A673 (cell line): Measurements from ENCODE around the gene GABRG3. TPM values are rescaled to one million over a fixed set of nuclear protein-coding genes. Genes with fewer than 3 reads are reported as not detected.

ENCODE experiments used
- BruUV-seq: library from RNA; stranded (reverse); fragments of 400-500 nt; replicated peaks from 2 replicates; lab custom pipeline; 2021; lab: Mats Ljungman, UMichigan
- CTCF ChIA-PET: fragments of 300-600 bp; sonication (Branson Sonifier 250); formaldehyde crosslinking; loops from one replicate; lab custom pipeline; 2022; ENCODE audit warnings: antibody characterized with exemption; lab: Charles Lee
- POLR2A ChIA-PET: fragments of 300-600 bp; sonication (Branson Sonifier 250); formaldehyde crosslinking; loops from one replicate; lab custom pipeline; 2022; ENCODE audit warnings: antibody characterized with exemption; ENCODE audit not compliant: low non-redundant PET; lab: Charles Lee
- DNase-seq: peaks from one replicate; pipeline ENCODE4 v3.0.0-alpha.2; 2015; ENCODE audit warnings: low spot score
- H3K27ac ChIP-seq: fragments of 200-600 bp; sonication (generic); 2 replicates; pipeline ENCODE4 v1.5.1; 2016; ENCODE audit warnings: mixed run types, low read depth, mild to moderate bottlenecking, mixed read lengths, antibody characterized with exemption, low read length; ENCODE audit not compliant: poor library complexity, severe bottlenecking
- H3K27me3 ChIP-seq: fragments of 200-600 bp; sonication (generic); replicated peaks from 2 replicates; pipeline ENCODE4 v1.6.1; 2017; ENCODE audit warnings: mixed run types, low read depth, mild to moderate bottlenecking, mixed read lengths, antibody characterized with exemption, low read length; ENCODE audit not compliant: insufficient read depth, poor library complexity
- H3K36me3 ChIP-seq: fragments of 200-600 bp; sonication (generic); 2 replicates; pipeline ENCODE4 v1.6.1; 2016; ENCODE audit warnings: mixed run types, mild to moderate bottlenecking, mixed read lengths, antibody characterized with exemption, low read length; ENCODE audit not compliant: insufficient read depth, poor library complexity, severe bottlenecking
- H3K4me1 ChIP-seq: fragments of 200-600 bp; sonication (generic); 2 replicates; pipeline ENCODE4 v1.6.1; 2017; ENCODE audit warnings: mixed run types, mild to moderate bottlenecking, mixed read lengths, antibody characterized with exemption, low read length; ENCODE audit not compliant: insufficient read depth, poor library complexity, severe bottlenecking
- H3K4me3 ChIP-seq: fragments of 200-600 bp; sonication (generic); 2 replicates; pipeline ENCODE4 v1.5.1; 2016; ENCODE audit warnings: low read depth, mixed run types, mild to moderate bottlenecking, mixed read lengths, low read length; ENCODE audit not compliant: poor library complexity, severe bottlenecking
- H3K9me3 ChIP-seq: fragments of 200-600 bp; sonication (generic); 2 replicates; pipeline ENCODE4 v1.6.1; 2016; ENCODE audit warnings: mixed run types, low read depth, mild to moderate bottlenecking, mixed read lengths, antibody characterized with exemption, low read length; ENCODE audit not compliant: poor library complexity, severe bottlenecking
- EZH2 ChIP-seq: fragments of 200-600 bp; sonication (generic); IDR thresholded peaks from 2 replicates; pipeline ENCODE4 v1.6.1; 2017; ENCODE audit warnings: borderline replicate concordance, low read depth, mild to moderate bottlenecking, mixed read lengths, antibody characterized with exemption, low read length; ENCODE audit not compliant: poor library complexity, severe bottlenecking
- intact Hi-C: fragments of 100-400 bp; cut with micrococcal nuclease; formaldehyde crosslinking; loops from one replicate; pipeline ENCODE4 v1.10.0; 2022; ENCODE audit not compliant: unreplicated experiment
- total RNA-seq: library from RNA; stranded (reverse); gene quantifications from 2 replicates; pipeline ENCODE4 v1.2.3, GENCODE V29; 2021
- TF ChIP-seq, protein P1 (sequence below): fragments of 300-800, 200-600 bp; sonication (generic); conservative IDR thresholded peaks from 2 replicates; pipeline ENCODE4 v1.5.1; 2017; ENCODE audit warnings: low read depth, mild to moderate bottlenecking, antibody characterized with exemption, low read length, moderate library complexity, mixed read lengths

Gene GABRG3
- total RNA-seq, 1 experiment from 2014 or later: not detected

DNA sequence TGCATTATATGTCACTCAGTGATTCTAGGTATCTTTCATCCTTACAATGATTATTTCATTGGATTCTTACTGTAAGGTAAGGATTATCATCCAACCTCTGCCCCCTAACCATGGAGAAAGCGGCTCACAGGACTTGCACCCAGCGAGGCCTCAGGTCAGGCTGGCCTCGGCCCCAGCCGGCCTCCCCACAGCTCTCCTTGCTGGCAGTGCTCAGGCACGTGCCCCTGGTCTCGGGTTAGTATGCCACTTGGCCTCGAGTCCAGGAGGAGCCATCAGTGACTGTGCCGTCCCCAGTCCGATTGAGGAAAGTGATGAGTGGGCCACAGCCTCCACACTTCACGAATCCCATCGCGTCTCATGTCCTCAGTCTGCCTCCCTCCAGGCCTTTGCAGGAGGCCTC is 35.7 kb upstream of the GABRG3 start:
- POLR2A ChIA-PET: no interaction called here
- CTCF ChIA-PET: no interaction called here

DNA sequence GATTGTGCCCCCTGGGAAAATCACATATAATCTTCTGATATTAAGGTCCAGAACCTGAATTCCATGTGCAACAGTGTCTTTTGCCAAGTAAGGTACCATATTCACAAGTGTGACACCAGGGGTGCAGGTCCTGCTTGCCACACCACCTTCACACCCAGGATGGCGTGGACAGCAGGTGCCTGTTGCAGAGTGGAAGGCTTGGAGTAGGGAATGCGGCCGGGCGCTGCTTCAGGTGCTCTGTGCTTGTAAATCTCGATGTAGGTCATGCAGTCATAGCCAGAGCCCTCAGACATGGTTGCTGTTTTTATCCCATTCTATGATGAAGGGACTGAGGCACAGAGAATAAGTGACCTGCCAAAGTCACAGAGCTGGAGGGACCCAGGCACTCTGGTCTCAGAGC is 34.5 kb upstream of the GABRG3 start:
- ChIA-PET POLR2A (no interaction called here), CTCF (no interaction called here)
- no peaks in the 10 kb centered on the region for H3K36me3 ChIP-seq
- peaks cover 27% of the 10 kb centered on the region for H3K9me3 ChIP-seq
- no peak overlapping the region for H3K4me3 ChIP-seq
- no TSS peak for BruUV-seq
- no peaks in the 10 kb centered on the region for H3K4me1 ChIP-seq
- no peak for DNase-seq
- no peak overlapping the region for H3K27ac ChIP-seq
- H3K27me3 ChIP-seq: no peaks in the 10 kb centered on the region
- TF ChIP-seq, protein P1, sequence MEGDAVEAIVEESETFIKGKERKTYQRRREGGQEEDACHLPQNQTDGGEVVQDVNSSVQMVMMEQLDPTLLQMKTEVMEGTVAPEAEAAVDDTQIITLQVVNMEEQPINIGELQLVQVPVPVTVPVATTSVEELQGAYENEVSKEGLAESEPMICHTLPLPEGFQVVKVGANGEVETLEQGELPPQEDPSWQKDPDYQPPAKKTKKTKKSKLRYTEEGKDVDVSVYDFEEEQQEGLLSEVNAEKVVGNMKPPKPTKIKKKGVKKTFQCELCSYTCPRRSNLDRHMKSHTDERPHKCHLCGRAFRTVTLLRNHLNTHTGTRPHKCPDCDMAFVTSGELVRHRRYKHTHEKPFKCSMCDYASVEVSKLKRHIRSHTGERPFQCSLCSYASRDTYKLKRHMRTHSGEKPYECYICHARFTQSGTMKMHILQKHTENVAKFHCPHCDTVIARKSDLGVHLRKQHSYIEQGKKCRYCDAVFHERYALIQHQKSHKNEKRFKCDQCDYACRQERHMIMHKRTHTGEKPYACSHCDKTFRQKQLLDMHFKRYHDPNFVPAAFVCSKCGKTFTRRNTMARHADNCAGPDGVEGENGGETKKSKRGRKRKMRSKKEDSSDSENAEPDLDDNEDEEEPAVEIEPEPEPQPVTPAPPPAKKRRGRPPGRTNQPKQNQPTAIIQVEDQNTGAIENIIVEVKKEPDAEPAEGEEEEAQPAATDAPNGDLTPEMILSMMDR: no peak
- TF ChIP-seq EZH2: no peak
- intact Hi-C loops: no loop called here

More for the DNA sequence above, 35.7 kb upstream of the GABRG3 start:
- no peaks in the 10 kb centered on the region for H3K27me3 ChIP-seq
- no peak overlapping the region for H3K4me3 ChIP-seq
- no peak overlapping the region for H3K27ac ChIP-seq
- BruUV-seq: no TSS peak
- peaks cover 24% of the 10 kb centered on the region for H3K9me3 ChIP-seq
- intact Hi-C loops: no loop called here
- TF ChIP-seq, protein P1: no peak
- TF ChIP-seq EZH2: no peak
- no peaks in the 10 kb centered on the region for H3K4me1 ChIP-seq
- no peak for DNase-seq
- no peaks in the 10 kb centered on the region for H3K36me3 ChIP-seq

DNA sequence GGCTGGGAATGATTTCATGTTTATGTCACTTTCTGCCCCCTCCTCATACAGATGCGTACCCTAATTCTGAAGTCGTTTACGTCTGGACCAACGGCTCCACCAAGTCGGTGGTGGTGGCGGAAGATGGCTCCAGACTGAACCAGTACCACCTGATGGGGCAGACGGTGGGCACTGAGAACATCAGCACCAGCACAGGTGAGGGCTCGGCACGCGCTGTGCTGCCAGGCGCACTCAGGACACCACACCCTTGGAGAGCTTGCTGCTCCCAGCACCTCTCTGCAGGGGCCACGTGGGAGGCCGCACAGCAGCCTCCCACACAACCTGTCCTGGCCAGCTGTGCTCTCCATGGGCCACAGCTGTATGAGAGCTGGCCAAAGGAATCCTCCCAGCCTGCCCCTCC is 33.8 kb upstream of the GABRG3 start:
- DNase-seq: no peak

More for the DNA sequence above, 33.8 kb upstream of the GABRG3 start:
- POLR2A ChIA-PET: no interaction called here
- intact Hi-C loops: no loop called here
- Histone ChIP-seq H3K27ac (no peak overlapping the region), H3K27me3 (no peaks in the 10 kb centered on the region), H3K36me3 (no peaks in the 10 kb centered on the region), H3K9me3 (peaks cover 28% of the 10 kb centered on the region), H3K4me1 (no peaks in the 10 kb centered on the region), H3K4me3 (no peak overlapping the region)
- no TSS peak for BruUV-seq
- TF ChIP-seq EZH2: no peak
- TF ChIP-seq, protein P1: no peak
- CTCF ChIA-PET: no interaction called here
